Esophagus (tissue), 2 donors: ENCODE results near the gene ESRRB. TPM values are rescaled to one million over a fixed set of nuclear protein-coding genes. Genes with fewer than 3 reads are reported as not detected.

Source experiments
- H3K27ac ChIP-seq, 2 donors: one replicate each; pipeline ENCODE4 v1.5.1; 2013; ENCODE audit warnings: low read depth in 2 of 2, mild to moderate bottlenecking in 2 of 2, inconsistent platforms in 1 of 2, low read length in 1 of 2, moderate library complexity in 1 of 2
- H3K27me3 ChIP-seq, 2 donors: one replicate each; pipeline ENCODE4 v1.6.1; 2013; ENCODE audit warnings: low read length in 2 of 2, control low read depth in 1 of 2, mild to moderate bottlenecking in 1 of 2; ENCODE audit not compliant: insufficient read depth in 2 of 2, control insufficient read depth in 1 of 2
- H3K36me3 ChIP-seq, 2 donors: one replicate each; pipeline ENCODE4 v1.6.1; 2013; ENCODE audit warnings: low read length in 1 of 2; ENCODE audit not compliant: control insufficient read depth in 2 of 2, insufficient read depth in 2 of 2
- H3K4me1 ChIP-seq, 2 donors: one replicate each; pipeline ENCODE4 v1.6.1; 2013; ENCODE audit warnings: low read length in 1 of 2; ENCODE audit not compliant: control insufficient read depth in 2 of 2, insufficient read depth in 2 of 2
- H3K4me3 ChIP-seq, 2 donors: one replicate each; pipeline ENCODE4 v1.5.1; 2013; ENCODE audit warnings: low read length in 2 of 2, mild to moderate bottlenecking in 2 of 2, low read depth in 1 of 2, moderate library complexity in 1 of 2
- H3K9me3 ChIP-seq, 2 donors: one replicate each; pipeline ENCODE4 v1.6.1; 2013; ENCODE audit warnings: mild to moderate bottlenecking in 2 of 2, low read depth in 1 of 2, low read length in 1 of 2, moderate library complexity in 1 of 2; ENCODE audit not compliant: control insufficient read depth in 2 of 2, insufficient read depth in 1 of 2
- WGBS, 2 donors: extraction: QIAGEN DNeasy Blood & Tissue Kit; methylation state at CpG; one replicate each; pipeline ENCODE4 v1.1.7; 2013; 5-methylcytosine and 5-hydroxymethylcytosine counted together
- polyA plus RNA-seq, 2 donors: library from polyadenylated mRNA; stranded (reverse); fragments of 200-250 nt; gene quantifications; one replicate each; pipeline ENCODE4 v1.2.3, GENCODE V29; 2013
- donor health status: healthy with polysubstance abuse.
- donor health status: Bipolar disorder and iron deficiency.

Gene ESRRB
- polyA plus RNA-seq, 2 donors = 0.06 TPM; not detected in 1

DNA sequence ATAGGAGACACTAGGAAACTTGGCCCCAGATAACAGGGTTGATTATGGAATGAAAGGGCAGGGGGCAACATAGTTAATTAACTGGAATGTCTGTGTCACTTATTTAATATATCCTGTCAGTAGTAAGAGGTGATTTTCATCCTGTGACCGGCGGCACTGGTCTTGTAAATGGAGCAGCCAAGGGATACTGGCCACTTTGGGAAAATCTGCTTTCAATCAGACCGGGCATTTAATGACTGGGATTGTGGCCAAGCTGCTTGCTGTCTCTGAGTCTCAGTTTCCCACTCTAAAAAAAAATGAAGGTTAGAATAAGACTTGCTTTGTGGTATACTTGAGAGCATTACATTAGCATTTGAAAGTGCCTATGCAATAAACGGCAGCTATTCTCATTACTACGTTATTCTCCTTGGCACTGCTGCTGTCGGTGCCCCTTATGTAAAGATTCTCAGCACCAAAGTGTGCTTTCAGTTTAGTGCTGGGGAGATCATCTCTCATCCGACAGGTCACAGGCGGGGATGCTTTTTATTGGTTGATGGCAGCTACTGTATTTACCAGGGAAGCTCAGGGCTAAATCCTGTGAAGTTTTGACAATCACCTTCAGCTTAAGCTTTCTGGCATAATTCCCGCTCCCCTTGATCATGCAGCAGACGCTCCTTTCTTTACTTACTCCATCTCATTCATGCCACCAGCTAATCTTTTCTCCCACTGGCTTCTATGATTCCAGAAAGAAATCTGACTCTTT, 162.1 kb downstream of the ESRRB start:
- no peaks in the 10 kb centered on the region for H3K36me3 ChIP-seq
- H3K27me3 ChIP-seq = no peaks in the 10 kb centered on the region
- whole genome bisulfite sequencing, 2 donors = 43 to 49% methylated on average over 10 of the region's 10 CpGs
- no peak overlapping the region for H3K4me3 ChIP-seq
- no peaks in the 10 kb centered on the region for H3K4me1 ChIP-seq
- peaks cover 0 to 3% of the 10 kb centered on the region in 2 donors for H3K9me3 ChIP-seq
- H3K27ac ChIP-seq = no peak overlapping the region

GRCh38 chr14:76538648-76539008, 162.7 kb downstream of the ESRRB start:
- Histone ChIP-seq H3K9me3 (peaks cover 0 to 3% of the 10 kb centered on the region in 2 donors), H3K27ac (no peak overlapping the region), H3K4me1 (no peaks in the 10 kb centered on the region), H3K36me3 (no peaks in the 10 kb centered on the region), H3K27me3 (no peaks in the 10 kb centered on the region), H3K4me3 (no peak overlapping the region)
- WGBS, 2 donors = 25 to 42% methylated on average over 1 of the region's 1 CpG

GRCh38 chr14:76539130-76539529, 163.2 kb downstream of the ESRRB start:
- no peak overlapping the region for H3K4me3 ChIP-seq
- H3K4me1 ChIP-seq = no peaks in the 10 kb centered on the region
- no peaks in the 10 kb centered on the region for H3K27me3 ChIP-seq
- H3K36me3 ChIP-seq = no peaks in the 10 kb centered on the region
- H3K9me3 ChIP-seq = peaks cover 0 to 3% of the 10 kb centered on the region in 2 donors
- no peak overlapping the region for H3K27ac ChIP-seq

GRCh38 chr14:76541594-76542219, 165.8 kb downstream of the ESRRB start:
- Histone ChIP-seq H3K27me3 (no peaks in the 10 kb centered on the region), H3K36me3 (no peaks in the 10 kb centered on the region), H3K4me1 (no peaks in the 10 kb centered on the region), H3K4me3 (no peak overlapping the region), H3K9me3 (no peaks in the 10 kb centered on the region), H3K27ac (no peak overlapping the region)
- WGBS, 2 donors = 33 to 35% methylated on average over 10 of the region's 10 CpGs

DNA sequence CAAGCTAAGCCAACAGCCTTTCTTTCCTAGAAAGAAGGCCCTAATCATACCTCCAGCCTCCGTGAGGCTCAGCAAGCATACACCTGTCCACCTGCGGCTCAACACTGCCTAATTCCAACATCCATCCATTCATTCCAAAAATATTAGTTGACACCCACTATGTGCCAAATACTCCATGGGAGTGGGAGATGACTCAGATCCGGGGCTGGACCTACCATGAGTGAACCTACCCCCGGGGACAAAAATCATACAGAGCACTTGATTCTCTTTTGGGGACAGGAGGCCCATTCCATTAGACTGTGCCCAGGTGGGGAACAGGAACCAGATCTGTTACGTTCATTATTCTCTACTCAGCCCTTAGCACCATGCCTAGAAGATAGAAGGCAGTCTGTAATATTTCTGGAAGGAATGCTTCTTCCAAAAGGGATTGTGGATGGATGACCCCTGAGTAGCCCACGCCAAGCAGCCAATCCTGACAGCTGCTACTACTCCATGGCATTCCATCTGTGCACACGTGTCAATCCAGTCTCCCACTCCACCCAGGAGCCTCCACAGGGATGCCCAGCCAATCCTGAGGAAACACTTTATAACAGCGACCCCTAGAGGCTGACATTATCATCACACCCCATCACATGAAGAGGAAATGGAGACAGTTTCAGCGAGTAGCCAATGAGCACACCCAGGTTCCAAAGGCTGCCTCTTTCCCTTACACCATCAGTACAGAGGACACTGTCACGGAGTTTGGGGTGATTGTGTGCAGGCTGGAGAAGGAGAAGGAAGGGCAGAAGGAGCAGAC, 170.7 kb downstream of the ESRRB start:
- Histone ChIP-seq H3K27ac (no peak overlapping the region), H3K4me3 (no peak overlapping the region), H3K9me3 (no peaks in the 10 kb centered on the region), H3K4me1 (peaks cover 0 to 4% of the 10 kb centered on the region in 2 donors), H3K36me3 (no peaks in the 10 kb centered on the region), H3K27me3 (no peaks in the 10 kb centered on the region)
- 57 to 61% methylated on average over 10 of the region's 10 CpGs for WGBS, 2 donors

DNA sequence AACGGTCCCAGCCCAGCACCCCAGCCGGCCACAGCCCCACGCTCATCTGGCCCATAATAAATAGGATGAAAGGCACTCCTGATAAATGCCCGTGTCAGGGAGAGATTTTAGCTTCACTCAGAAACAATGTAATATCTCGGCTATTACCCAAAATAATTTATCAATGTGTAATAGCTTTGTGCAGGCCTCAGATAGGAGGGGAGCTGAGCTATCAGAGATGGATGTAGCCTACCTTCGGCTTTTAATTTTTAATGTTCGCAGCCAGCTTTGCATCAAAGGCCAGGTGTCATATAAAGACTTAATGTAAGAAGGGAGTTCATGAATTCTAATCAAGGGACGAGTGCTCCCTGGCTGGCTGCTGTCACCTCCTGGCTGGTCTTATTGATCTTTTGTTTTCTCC, 171.9 kb downstream of the ESRRB start:
- WGBS, 2 donors = 78 to 87% methylated on average over 8 of the region's 8 CpGs
- peaks cover 0 to 4% of the 10 kb centered on the region in 2 donors for H3K4me1 ChIP-seq
- no peak overlapping the region for H3K4me3 ChIP-seq
- H3K9me3 ChIP-seq = no peaks in the 10 kb centered on the region
- no peaks in the 10 kb centered on the region for H3K36me3 ChIP-seq
- no peak overlapping the region for H3K27ac ChIP-seq
- H3K27me3 ChIP-seq = no peaks in the 10 kb centered on the region

DNA sequence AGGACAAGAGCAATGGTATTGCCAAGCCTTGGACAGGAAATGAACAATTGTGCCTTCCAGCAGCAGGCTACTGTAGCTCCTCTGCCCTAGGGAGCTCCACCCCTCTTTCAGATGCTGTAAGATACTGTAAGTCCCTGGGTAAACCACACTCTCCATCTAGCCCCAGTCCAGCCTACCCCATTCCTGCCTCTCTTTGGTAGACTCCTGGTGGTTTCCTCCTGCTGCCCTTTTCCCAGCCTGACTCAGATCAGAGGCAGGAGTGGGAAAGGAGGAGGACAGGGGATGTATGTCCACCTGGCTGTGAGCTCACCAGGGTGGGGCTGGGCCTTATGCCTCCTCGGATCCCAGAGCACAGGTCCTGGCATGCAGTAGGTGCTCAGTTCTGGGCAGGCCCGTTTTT, 174.6 kb downstream of the ESRRB start:
- H3K27ac ChIP-seq = peak overlapping the region; percentile 81 to 86
- peaks cover 0 to 4% of the 10 kb centered on the region in 2 donors for H3K4me1 ChIP-seq
- 38 to 45% methylated on average over 2 of the region's 2 CpGs for WGBS, 2 donors
- H3K36me3 ChIP-seq = no peaks in the 10 kb centered on the region
- no peak overlapping the region for H3K4me3 ChIP-seq
- H3K9me3 ChIP-seq = no peaks in the 10 kb centered on the region
- no peaks in the 10 kb centered on the region for H3K27me3 ChIP-seq

DNA sequence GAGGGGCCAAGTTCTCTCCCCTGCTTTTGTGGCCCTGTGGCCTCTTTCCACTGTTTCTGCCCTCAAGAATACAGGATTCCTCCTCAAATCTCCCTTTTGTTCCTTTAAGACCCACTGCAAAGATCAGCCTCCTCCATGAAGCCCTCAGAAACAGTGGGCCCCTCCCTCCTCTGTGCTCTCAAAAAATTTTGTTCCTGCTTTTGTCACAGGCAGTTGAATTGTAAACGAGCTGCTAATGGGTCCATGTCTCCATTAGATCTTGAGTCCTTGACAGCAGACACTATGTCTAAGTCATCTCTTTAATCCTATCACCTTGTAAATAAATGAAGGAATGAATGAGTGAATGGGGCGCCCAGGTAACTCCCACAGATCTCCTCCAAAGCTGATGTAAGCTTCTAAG, 175.2 kb downstream of the ESRRB start:
- Histone ChIP-seq H3K27ac (peak overlapping the region in 1 of 2 donors; percentile 86), H3K4me1 (peaks cover 0 to 4% of the 10 kb centered on the region in 2 donors), H3K4me3 (no peak overlapping the region), H3K27me3 (no peaks in the 10 kb centered on the region), H3K36me3 (no peaks in the 10 kb centered on the region), H3K9me3 (no peaks in the 10 kb centered on the region)
- WGBS, 2 donors = 64 to 70% methylated on average over 2 of the region's 2 CpGs
